Stimulated activated CD4-positive, alpha-beta T cell treated with anti-CD3 and anti-CD28 coated beads, Interleukin-1b, Interleukin-23, amount 100 ng/mL, for 24 hours (primary cell): ENCODE data around the gene DNASE2.
A peak's percentile ranks its signal among the peaks of the same experiment; 100 is the strongest.
"Not testable (repeated sequence)": the region's sequence is repeated elsewhere in the genome, so short reads cannot be mapped to it uniquely, and the experiment has no call there.

Experiments
- DNase-seq, 4 experiments: peaks; one replicate each; pipeline ENCODE4 v3.0.0-alpha.2; 2020; ENCODE audit warnings: low read depth in 4 of 4, low spot score in 1 of 4

DNASE2 gene, protein sequence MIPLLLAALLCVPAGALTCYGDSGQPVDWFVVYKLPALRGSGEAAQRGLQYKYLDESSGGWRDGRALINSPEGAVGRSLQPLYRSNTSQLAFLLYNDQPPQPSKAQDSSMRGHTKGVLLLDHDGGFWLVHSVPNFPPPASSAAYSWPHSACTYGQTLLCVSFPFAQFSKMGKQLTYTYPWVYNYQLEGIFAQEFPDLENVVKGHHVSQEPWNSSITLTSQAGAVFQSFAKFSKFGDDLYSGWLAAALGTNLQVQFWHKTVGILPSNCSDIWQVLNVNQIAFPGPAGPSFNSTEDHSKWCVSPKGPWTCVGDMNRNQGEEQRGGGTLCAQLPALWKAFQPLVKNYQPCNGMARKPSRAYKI

DNA sequence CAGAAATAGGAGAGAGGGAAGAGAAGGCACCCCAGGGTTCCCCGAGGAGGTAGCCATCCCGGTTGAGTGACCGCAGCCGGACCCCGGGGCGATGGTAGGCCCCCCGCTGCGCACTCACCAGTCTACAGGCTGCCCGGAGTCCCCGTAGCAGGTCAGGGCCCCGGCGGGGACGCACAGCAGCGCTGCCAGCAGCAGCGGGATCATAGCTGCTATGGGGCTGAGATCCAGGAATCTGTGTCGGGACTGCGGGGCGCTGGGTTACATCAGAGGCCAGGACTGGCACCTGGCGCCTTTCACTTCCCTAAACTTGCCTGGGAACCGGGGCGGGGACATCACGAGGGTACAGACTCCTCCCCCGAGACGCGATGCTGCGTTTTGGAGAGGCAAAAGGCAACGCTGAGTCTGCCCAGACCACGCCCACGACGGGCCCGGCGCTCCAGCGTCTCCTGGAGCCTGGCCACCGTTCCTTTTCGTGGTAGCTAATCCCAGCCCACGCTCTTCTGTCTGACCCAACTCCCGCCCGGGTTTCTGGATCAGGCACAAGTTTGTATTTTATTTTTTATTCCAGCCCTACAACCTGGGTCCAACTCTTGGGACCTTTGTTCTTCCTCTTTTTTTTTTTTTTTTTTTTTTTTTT, at the start of gene DNASE2:
Gene DNASE2, minus strand, starts transcription at position 278 of the 637 bp plus-strand sequence. Its CDS starts 74 bp downstream, at position 204.
- peak; percentile 72 to 92 (median 82) for DNase-seq

DNA sequence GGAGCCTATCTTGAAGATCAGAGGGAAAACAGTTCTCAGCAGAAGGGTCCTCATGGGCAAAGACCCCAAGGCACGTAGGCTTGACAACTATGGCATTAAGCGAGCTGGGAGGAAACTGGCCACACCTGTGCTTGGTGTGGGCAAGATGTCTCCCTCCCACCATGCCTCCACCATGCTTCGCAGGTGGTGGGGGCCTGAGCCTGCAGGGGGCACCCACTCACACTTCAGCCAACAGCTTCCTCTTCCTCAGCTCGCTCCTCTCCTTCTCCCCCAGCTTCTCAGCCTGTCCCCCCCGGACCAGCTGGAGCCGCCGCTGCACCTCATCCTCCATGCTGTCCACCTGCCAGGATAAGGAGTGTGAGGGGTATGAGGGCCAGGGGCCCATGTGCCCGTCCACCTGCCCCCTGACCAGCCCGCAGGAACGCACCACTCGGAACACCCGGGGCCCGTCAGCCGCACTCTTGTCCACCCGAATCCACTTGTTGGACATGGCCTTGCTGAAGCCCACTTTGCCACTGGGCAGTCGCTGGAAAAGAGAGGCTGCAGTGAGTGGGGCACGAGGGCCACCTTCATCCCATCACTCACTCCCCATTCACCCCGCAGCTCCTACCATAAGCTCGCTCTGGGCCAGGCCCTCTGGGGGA, 48.9 kb upstream of the DNASE2 start:
- no peak for DNase-seq

DNA sequence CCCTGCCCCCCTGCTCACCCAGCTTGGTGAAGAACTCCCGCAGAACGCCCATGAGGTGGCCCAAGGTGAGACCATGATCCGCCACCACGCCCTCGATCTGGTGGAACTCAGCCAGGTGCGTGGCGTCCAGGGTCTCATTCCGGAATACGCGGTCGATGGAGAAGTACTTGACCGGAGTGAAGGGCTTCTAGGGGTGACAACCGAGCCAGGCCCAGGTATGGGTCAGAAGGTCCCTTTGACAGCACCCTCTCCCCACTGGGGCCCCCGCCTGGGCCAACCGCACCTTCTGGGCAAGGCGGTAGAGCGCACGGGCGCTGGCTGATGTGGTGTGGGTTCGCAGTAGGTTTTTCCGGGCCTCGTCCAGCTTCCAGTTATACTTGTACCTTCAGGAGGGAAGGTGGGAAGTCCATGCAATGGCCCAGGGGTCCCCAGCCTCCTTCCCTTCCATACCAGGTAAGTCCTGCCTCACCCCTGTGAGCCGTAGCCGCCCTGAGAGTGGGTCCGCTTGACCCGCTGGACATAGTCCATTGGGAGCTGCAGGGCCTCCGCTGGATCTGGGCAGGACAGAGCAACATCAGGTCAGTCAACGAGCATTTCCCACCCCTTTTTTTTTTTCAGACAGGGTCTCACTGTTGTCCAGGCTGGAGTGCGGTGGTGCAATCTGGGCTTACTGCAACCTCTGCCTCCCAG, 43.5 kb upstream of the DNASE2 start:
- no peak for DNase-seq

DNA sequence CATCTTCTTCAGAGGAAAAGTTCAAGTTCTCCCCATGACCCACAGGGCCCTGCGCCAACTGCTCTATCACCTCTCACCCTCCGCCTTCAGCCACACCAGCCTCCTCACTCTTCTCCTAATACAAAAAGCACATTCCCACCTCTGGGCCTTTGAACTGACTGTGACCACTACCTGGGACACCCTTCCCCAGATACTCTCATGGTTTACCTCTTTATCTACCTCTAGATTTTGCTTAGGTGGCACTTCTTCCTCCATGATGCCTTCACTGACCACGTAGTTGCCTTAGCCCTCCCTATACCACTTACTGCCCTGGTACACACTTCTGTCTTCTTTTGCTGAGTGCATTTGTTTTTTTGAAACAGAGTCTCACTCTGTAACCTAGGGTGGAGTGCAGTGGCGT, 41.7 kb upstream of the DNASE2 start:
- DNase-seq, result no peak

DNA sequence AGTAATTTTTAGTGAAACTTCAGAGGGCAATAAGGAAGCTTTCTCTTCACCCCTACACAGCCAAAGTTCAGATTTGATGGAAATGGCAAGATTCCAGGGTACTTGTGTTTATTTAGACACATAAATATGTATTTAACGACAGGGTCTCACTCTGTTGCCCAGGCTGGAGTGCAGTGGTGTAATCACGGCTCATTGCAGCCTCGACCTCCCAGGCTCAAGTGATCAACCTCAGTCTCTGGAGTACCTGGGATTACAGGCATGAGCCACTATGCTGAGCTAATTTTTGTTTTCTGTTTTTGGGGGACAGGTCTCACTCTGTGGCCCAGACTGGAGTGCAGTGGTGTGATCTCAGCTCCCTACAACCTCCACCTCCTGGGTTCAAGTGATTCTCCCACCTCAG, 39.8 kb upstream of the DNASE2 start:
- DNase-seq, result no peak

DNA sequence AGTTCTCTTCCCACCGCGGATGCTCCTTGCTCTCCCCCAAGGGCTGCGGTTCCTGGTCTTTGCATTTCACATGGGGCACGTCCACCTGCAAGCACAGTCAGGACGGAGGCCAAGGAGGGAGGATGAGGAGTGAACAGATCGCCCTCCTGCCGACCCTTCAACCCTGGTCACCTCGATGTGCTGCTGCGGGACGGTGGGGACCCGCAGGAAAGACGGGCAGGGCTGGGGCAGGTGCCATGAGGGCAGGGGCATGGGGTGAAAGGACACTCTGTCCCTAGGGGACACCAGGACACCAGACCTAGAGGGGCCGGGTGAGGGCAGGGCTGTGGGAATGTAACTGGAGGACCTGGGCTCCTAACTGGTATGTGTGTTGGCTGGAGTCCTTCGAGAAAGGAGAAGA, 37.0 kb upstream of the DNASE2 start:
- DNase-seq, result no peak

DNA sequence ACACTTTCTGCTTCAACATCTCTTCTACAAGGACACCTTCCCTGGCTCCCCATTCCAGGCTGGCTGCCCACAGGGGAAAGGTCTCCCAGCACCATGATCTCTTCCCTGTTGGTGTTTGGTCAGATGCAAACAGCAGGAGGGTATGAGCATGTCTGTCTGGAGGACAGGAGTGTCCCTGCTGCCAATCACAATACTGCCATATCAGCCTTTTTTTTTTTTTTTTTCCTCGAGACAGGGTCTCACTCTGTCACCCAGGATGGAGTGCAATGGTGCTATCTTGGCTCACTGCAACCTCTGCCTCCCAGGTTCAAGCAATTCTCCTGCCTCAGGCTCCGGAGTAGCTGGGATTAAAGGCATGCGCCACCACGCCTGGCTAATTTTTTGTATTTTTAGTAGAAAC, 34.6 kb upstream of the DNASE2 start:
- not testable (repeated sequence) for DNase-seq

DNA sequence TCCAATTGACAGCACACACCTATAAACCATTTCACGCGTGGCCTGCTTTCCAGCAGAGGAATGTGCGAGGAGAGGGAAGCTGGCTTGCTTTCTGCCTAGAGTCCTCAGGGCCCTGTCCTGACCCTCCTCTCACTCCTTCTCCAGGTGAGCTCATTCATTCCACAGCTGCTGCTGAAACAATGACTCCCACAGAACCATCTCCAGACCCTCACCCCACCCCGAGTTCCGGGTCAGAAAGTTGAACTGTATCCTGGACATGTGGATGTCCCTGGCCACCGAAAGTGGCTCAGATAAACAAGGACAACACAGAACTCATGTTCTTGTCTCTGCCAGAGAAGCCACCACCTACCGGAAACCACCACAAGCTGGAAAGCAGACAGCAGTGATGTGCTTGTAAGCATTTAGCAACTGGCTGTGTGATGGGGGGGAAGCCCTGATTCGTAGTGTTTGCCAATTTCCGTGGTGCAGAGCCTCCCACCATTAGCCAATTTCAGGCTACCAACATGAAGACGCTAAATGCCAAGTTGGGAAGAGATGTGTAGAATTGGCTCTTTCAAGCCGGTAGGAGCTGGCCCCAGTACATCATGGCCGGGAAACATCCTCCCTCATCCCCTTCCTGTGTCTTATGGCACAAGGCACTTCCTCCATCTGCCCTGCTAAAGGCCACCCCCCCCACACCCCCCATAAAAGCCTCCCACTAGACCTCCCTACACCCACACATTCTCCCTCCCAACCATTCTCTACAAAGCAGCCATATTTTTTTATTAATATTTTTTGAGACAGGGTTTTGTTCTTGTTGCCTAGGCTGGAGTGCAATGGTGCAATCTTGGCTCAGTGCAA, 32.8 kb upstream of the DNASE2 start:
- peak in 1 of 4 experiments; percentile 18 for DNase-seq

DNA sequence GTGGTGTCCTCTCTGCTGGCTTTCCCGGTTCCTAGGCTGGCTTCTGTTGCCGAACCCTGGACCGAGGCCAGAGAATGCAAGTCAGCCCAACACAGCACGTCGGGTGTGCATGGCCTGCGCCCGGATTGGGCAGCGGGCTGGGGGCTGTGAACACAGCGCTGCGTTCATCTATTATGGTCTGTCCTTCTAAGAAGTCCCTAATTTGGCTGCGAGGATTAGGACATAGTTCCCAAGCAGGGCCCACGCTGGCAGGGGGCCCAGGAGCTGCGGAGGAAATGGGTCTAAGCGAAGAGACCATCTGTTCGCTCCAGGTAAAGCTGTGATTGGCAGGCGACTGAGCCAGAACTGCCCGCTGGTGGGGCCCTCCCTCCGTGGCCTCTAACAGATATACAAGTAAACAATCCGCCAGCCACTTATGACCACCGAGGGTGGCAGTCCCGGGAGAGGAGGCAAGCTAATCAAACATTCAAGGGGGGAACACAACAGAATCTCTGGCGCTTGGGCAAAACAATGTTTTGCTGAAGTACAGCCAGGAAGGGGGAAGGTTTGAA, 31.8 kb upstream of the DNASE2 start:
- DNase-seq, result no peak

DNA sequence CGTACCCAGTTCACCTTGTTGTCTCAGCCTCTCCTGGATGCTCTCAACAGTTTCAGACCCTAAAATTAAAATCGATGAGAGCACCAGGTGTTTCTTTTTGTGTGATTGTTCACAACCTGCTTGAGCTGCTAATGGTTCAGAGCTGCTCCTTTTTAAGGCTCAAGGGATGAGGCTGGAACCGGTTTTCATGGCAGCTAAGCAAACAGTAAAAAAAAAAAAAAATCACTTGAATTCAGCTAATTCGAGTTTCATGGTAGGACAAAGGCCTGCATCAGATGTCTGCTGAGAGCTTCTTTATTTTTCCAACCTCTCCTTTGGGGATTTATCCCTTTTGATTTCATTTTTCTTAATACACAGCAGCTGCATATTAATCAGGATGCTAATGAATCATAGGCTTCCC, 31.3 kb upstream of the DNASE2 start:
- DNase-seq, result no peak

DNA sequence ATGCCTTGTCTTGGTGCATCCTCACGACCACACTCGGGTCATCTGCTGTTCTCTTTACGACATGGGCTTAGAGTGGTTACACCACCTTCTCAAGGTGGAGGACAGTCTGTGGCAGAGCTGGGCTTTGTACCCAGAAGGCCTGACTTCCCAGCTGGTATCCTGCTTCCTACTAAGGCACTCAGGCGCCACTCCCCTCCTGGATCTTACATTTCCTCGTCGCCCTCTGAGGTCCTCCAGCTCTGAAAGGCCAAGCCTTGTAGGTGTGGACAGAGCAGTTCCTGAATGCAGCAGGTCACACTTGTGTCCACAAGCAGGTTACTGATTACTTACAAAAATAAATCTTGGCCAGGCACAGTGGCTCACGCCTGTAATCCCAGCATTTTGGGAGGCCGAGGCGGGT, 25.9 kb upstream of the DNASE2 start:
- DNase-seq, result no peak

DNA sequence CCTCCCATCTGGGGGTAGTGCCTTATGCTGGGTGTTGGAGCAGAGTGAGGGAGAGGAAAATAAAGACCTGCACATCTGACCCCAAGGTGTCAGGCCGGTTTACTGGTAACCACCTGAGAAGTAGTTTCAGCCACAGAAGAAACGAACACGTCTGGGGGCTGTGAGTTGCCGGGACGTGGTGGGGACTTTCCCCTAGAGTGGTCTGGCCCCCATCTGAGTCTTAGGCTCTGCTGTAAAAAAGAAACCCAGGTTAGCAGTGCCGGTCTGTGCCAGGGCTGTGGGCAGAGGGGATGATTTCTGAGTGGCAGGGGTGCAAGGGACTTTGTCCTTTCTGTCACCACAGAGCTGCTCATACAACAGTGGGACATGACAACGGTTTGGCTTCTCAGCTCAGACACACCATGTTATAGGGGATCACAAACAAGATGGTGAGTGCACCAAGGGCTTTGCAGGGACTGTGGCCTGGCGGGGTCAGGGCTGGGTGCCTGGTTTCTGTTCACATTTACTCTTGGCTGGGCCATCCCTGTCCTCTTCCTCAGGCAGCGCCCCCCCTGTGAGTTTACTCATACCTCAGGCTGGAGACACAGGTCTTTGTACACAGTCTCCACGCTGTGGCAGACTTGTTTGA, 18.8 kb upstream of the DNASE2 start:
- no peak for DNase-seq

DNA sequence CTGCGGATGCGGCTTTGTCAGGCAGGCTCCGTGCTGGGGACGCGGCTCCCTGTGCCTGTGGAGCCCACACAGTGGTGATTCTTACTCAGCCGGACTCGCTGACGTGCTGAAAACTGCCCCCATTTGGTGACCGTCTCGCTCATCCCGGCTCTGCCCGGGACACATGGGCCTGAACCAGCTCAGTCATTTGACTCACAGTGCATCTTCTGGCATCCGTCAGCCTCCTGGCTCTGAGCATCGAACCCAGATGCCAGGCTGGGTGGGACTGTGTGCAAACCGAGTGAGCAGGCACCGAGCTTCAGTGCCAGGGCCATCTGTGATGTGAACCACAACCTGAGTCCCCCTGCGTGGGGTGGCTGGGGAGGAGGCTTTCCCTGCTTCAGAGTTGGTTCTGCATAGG, 15.2 kb upstream of the DNASE2 start:
- no peak for DNase-seq

DNA sequence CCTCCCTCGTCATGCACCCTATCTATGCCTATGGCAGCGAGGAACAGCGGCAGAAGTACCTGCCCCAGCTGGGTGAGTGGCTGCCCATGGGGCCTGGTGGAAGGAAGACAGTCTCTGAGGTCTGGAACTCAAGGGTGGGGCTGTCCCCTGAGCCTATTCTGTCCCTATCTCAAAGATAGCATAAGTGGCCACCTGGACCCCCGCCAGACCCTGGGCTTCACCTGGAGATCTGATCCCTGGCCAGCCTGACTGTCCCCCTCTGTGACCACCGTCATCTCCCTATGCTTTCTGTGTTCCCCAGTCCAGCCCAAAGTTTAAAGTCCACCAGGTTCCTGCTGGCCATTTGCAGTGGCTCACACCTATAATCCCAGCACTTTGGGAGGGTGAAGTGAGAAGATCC, 12.3 kb upstream of the DNASE2 start:
- DNase-seq, result no peak

DNA sequence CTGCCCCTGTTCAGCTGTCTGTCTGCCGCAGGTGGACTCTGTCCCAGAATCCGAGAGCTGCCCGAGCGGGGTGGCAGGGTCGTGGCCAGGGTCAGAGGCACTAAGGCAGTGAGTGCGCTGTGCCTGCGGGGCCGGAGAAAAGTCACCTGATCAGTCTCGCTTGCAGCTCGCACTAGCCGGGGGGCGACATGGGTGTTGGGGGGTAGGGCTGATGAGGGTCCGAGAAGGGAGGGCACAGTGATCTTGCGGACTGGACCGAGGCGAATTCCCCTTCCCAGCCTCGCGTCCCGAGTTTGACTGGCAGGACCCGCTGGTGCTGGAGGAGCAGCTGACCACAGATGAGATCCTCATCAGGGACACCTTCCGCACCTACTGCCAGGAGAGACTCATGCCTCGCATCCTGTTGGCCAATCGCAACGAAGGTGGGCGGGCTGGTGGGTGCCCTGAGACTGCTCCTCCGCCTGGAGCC, 10.3 kb upstream of the DNASE2 start:
- no peak for DNase-seq

DNA sequence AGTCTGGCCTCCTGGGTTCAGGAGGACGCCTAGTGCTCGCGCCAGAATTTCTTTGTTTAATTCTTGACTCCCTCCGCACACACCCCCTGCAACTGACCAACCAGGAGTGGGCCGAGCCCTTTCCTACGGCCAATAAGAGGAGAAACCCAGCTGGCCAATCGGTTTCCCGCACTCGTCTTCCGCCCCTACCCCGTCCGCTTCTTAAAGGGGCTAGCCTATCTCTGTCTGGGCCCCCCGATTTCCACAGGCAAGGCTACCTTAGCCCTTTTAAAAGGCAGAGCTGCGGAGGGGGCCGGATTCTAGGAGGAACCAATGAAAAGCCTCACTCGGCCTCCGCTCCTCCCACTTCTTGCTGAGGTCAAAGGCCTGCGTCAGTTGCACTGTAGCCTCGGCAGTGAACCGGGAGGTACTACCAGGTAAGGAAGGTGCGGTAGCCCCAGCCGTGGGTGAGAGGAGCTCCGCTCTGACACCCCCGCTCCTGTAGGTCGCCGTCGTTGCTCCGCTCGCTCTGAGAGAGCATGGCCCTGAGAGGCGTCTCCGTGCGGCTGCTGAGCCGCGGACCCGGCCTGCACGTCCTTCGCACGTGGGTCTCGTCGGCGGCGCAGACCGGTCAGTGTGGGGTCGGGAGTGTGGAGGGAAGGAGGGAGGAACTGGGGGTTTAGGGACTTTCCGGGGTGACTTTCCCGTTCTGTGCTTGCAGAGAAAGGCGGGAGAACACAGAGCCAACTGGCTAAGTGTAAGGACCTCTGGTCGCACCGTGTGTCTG, 9.7 kb upstream of the DNASE2 start, which contains the start of gene GCDH:
Gene GCDH, plus strand, starts transcription at position 374 of the 766 bp plus-strand sequence. Its CDS starts 145 bp downstream, at position 519.
- DNase-seq, result peak; percentile 78 to 96 (median 90)

DNA sequence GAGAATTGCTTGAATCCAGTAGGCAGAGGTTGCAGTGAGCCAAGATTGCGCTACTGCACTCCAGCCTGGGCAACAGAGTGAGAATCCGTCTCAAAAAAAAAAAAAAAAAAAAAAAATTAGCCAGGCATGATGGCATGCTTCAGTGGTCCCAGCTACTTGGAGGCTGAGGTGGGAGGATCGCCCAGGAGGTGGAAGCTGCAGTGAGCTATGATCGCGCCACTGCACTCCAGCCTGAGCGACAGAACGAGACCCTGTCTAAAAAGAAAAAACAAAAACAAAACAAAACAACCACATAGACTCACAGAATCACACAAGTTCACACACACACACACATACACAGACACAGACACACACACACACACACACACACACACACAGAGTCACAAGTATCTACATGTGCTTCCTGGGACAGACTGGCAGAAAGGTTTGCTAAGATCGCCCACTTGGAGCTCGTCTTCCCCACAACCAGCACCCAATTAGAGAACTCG, 9.1 kb upstream of the DNASE2 start:
- DNase-seq, result not testable (repeated sequence)

DNA sequence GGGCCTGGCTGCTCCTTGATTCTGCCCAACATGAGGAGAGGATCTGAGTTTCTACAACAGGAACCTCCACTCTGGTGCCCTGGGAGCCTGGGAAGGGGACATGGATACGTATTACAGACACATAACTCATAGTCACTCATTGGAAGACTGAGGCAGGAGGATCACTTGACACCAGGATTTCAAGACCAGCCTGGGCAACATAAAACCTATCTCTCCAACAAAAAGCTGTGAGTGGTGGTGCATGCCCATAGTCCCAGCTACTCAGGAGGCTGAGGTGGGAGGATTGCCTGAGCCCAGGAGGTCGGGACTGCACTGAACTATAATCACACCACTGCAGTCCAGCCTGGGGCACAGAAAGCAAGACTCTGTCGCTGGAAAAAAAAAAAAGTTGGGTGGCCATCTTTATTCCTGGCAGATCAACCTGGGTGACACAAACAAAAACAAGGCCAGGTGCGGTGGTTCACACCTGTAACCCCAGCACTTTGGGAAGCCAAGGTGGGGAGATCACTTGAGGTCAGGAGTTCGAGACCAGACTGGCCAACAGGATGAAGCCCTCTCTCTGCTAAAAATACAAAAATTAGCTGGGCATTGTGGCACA, 6.9 kb upstream of the DNASE2 start:
- no peak for DNase-seq
